Activated CD8-positive, alpha-beta memory T cell treated with anti-CD3 and anti-CD28 coated beads for 1 hour (primary cell): Measurements from ENCODE around the gene PRDM11.
"Not testable (repeated sequence)": the region's sequence is repeated elsewhere in the genome, so short reads cannot be mapped to it uniquely, and the experiment has no call there.

ENCODE experiments used
- DNase-seq, 2 donors: peaks; one replicate each; pipeline ENCODE4 v3.0.0-alpha.2; 2020; ENCODE audit warnings: low read depth in 1 of 2; ENCODE audit errors: extremely low read depth in 1 of 2

The PRDM11 gene

GRCh38 chr11:45146072-45147016 is at the start of gene PRDM11:
TSS of gene PRDM11 (plus strand) at chr11:45146639. CDS start at chr11:45181767, 35,128 bp downstream.
- DNase-seq, result peak in 1 of 2 donors; percentile 14

GRCh38 chr11:45097721-45098493 is 48.5 kb upstream of the PRDM11 start:
- no peak for DNase-seq

GRCh38 chr11:45098929-45099328 is 47.5 kb upstream of the PRDM11 start:
- DNase-seq, result no peak

- DNase-seq, result no peak
These were observed 46.1 kb upstream of the PRDM11 start for GRCh38 chr11:45100339-45100738.

GRCh38 chr11:45102361-45102809 is 44.1 kb upstream of the PRDM11 start:
- DNase-seq, result no peak

GRCh38 chr11:45102810-45103621 is 43.4 kb upstream of the PRDM11 start:
- peak in 1 of 2 donors; percentile 44 for DNase-seq

- no peak for DNase-seq
These were observed 42.2 kb upstream of the PRDM11 start for GRCh38 chr11:45104006-45104789.

- DNase-seq, result no peak
These were observed 41.7 kb upstream of the PRDM11 start for GRCh38 chr11:45104790-45105084.

GRCh38 chr11:45105233-45105983 is 41.0 kb upstream of the PRDM11 start:
- DNase-seq, result peak in 1 of 2 donors; percentile 46

- DNase-seq, result no peak
These were observed 40.5 kb upstream of the PRDM11 start for GRCh38 chr11:45105984-45106375.

GRCh38 chr11:45106440-45106839 is 40.0 kb upstream of the PRDM11 start:
- no peak for DNase-seq

GRCh38 chr11:45107029-45107428 is 39.4 kb upstream of the PRDM11 start:
- DNase-seq, result no peak

GRCh38 chr11:45108070-45109064 is 38.1 kb upstream of the PRDM11 start:
- DNase-seq, result no peak

- DNase-seq, result no peak
These were observed 37.0 kb upstream of the PRDM11 start for GRCh38 chr11:45109400-45109799.

GRCh38 chr11:45110562-45110961 is 35.9 kb upstream of the PRDM11 start:
- no peak for DNase-seq

- DNase-seq, result no peak
These were observed 32.6 kb upstream of the PRDM11 start for GRCh38 chr11:45113807-45114206.

- not testable (repeated sequence) for DNase-seq
These were observed 18.6 kb upstream of the PRDM11 start for GRCh38 chr11:45127836-45128235.

- no peak for DNase-seq
These were observed 12.6 kb upstream of the PRDM11 start for GRCh38 chr11:45133878-45134277.
